IMR-90 (cell line): ENCODE measurements around the gene KCTD3.

Experiments used
- BHLHE40 ChIP-seq: fragments of 150-350 bp; IDR thresholded peaks from 2 replicates; pipeline ENCODE4 v1.6.1; 2016; ENCODE audit warnings: mild to moderate bottlenecking, low read depth, low read length
- CEBPB ChIP-seq: IDR thresholded peaks from 2 replicates; pipeline ENCODE4 v1.6.1; 2012; ENCODE audit warnings: low read depth, low read length, improper control_type of control experiment
- FOS ChIP-seq: fragments of 150-350 bp; IDR thresholded peaks from 2 replicates; pipeline ENCODE4 v1.6.1; 2016; ENCODE audit warnings: low read depth, low read length
- MAFK ChIP-seq: IDR thresholded peaks from 2 replicates; pipeline ENCODE4 v1.6.1; 2012; ENCODE audit warnings: low read depth, low read length, improper control_type of control experiment
- MAZ ChIP-seq: IDR thresholded peaks from 2 replicates; pipeline ENCODE4 v1.6.1; 2012; ENCODE audit warnings: low read depth, mild to moderate bottlenecking, low read length, improper control_type of control experiment, moderate library complexity, borderline replicate concordance
- POLR2A ChIP-seq: IDR thresholded peaks from 2 replicates; pipeline ENCODE4 v1.6.1; 2012; ENCODE audit warnings: mild to moderate bottlenecking, low read depth, low read length
- RCOR1 ChIP-seq: IDR thresholded peaks from 2 replicates; pipeline ENCODE4 v1.6.1; 2012; ENCODE audit warnings: mild to moderate bottlenecking, low read length, improper control_type of control experiment; ENCODE audit not compliant: insufficient replicate concordance
- RFX5 ChIP-seq: IDR thresholded peaks from 2 replicates; pipeline ENCODE4 v1.8.0; 2012; ENCODE audit warnings: low read depth, mild to moderate bottlenecking, low read length, moderate library complexity
- SMC3 ChIP-seq: fragments of 150-350 bp; IDR thresholded peaks from 2 replicates; pipeline ENCODE4 v1.6.1; 2016; ENCODE audit warnings: low read depth, mild to moderate bottlenecking, antibody characterized with exemption, low read length, moderate library complexity
- TF ChIP-seq, protein P1 (sequence below): conservative IDR thresholded peaks from 2 replicates; pipeline ENCODE4 v1.5.1; 2012; ENCODE audit warnings: mild to moderate bottlenecking, low read depth, low read length, improper control_type of control experiment
- TF ChIP-seq, protein P2 (sequence below): fragments of 150-350 bp; IDR thresholded peaks from 2 replicates; pipeline ENCODE4 v1.6.1; 2017; ENCODE audit warnings: mild to moderate bottlenecking, antibody characterized with exemption, low read length, low read depth
- TF ChIP-seq, protein P3 (sequence below): fragments of 150-350 bp; IDR thresholded peaks from 2 replicates; pipeline ENCODE4 v1.6.1; 2016; ENCODE audit warnings: low read depth, mild to moderate bottlenecking, low read length, moderate library complexity, borderline replicate concordance

DNA sequence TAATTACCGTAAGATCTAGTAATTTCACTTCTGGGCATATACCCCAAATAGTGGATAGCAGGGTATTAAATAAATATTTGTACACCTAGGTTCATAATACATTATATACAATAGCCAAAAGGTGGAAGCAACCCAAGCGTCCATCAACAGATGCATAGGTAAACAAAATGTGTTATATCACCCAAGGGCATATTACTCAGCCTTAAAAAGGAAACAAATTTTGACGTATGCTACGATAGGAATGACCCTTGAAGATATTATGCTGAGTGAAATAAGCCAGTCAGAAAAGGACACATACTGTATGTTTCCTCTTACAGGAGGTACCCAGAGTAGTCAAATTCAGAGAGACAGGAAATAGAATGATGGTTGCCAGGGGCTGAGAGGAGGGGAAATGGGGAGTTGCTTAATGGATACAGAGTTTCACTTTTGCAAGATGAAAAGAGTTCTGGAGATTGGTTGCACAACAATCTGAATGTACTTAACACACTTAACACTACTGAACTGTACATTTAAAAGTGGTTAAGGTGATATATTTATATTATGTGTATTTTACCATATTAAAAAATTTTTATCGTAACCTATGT, 36.6 kb upstream of the KCTD3 start:
- TF ChIP-seq MAZ (no peak), MAFK (no peak), POLR2A (no peak), RCOR1 (no peak), SMC3 (no peak), FOS (no peak), RFX5 (no peak), BHLHE40 (no peak), CEBPB (no peak)
- TF ChIP-seq, protein P1, sequence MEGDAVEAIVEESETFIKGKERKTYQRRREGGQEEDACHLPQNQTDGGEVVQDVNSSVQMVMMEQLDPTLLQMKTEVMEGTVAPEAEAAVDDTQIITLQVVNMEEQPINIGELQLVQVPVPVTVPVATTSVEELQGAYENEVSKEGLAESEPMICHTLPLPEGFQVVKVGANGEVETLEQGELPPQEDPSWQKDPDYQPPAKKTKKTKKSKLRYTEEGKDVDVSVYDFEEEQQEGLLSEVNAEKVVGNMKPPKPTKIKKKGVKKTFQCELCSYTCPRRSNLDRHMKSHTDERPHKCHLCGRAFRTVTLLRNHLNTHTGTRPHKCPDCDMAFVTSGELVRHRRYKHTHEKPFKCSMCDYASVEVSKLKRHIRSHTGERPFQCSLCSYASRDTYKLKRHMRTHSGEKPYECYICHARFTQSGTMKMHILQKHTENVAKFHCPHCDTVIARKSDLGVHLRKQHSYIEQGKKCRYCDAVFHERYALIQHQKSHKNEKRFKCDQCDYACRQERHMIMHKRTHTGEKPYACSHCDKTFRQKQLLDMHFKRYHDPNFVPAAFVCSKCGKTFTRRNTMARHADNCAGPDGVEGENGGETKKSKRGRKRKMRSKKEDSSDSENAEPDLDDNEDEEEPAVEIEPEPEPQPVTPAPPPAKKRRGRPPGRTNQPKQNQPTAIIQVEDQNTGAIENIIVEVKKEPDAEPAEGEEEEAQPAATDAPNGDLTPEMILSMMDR = no peak
- TF ChIP-seq, protein P2, sequence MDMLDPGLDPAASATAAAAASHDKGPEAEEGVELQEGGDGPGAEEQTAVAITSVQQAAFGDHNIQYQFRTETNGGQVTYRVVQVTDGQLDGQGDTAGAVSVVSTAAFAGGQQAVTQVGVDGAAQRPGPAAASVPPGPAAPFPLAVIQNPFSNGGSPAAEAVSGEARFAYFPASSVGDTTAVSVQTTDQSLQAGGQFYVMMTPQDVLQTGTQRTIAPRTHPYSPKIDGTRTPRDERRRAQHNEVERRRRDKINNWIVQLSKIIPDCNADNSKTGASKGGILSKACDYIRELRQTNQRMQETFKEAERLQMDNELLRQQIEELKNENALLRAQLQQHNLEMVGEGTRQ = no peak
- TF ChIP-seq, protein P3, sequence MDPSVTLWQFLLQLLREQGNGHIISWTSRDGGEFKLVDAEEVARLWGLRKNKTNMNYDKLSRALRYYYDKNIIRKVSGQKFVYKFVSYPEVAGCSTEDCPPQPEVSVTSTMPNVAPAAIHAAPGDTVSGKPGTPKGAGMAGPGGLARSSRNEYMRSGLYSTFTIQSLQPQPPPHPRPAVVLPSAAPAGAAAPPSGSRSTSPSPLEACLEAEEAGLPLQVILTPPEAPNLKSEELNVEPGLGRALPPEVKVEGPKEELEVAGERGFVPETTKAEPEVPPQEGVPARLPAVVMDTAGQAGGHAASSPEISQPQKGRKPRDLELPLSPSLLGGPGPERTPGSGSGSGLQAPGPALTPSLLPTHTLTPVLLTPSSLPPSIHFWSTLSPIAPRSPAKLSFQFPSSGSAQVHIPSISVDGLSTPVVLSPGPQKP = no peak
